H54 (cell line): ENCODE results near the gene FAM163B.

Source experiments
- DNase-seq: peaks from one replicate; pipeline ENCODE4 v3.0.0; 2011; ENCODE audit warnings: low spot score, mixed read lengths; ENCODE audit not compliant: insufficient read length
- FAIRE-seq: peaks from 3 replicates; lab custom pipeline; 2011; peaks lifted over from hg19 to GRCh38; lab: Jason Lieb, UNC
- POLR2A ChIP-seq: IDR thresholded peaks from 2 replicates; pipeline ENCODE4 v1.6.1; 2011; ENCODE audit warnings: low read depth, mild to moderate bottlenecking, low read length

Gene FAM163B

GRCh38 chr9:133643978-133644760 lies 35.0 kb upstream of the FAM163B start:
- FAIRE-seq = no peak
- TF ChIP-seq POLR2A = no peak
- DNase-seq = no peak

GRCh38 chr9:133643362-133643755 lies 34.2 kb upstream of the FAM163B start:
- TF ChIP-seq POLR2A = no peak
- FAIRE-seq (no peak), DNase-seq (no peak)

- FAIRE-seq (no peak), DNase-seq (no peak)
- TF ChIP-seq POLR2A = no peak
Observed at GRCh38 chr9:133642708-133643361, 33.6 kb upstream of the FAM163B start.

GRCh38 chr9:133641861-133642595 lies 32.8 kb upstream of the FAM163B start:
- no peak for DNase-seq
- no peak for TF ChIP-seq POLR2A
- FAIRE-seq = no peak

- no peak for TF ChIP-seq POLR2A
- no peak for DNase-seq
- FAIRE-seq = no peak
Observed at GRCh38 chr9:133641396-133641655, 32.1 kb upstream of the FAM163B start.

- no peak for FAIRE-seq
- no peak for TF ChIP-seq POLR2A
- DNase-seq = no peak
Observed at GRCh38 chr9:133640580-133641395, 31.6 kb upstream of the FAM163B start.

- no peak for DNase-seq
- TF ChIP-seq POLR2A = no peak
- FAIRE-seq = no peak
Observed at GRCh38 chr9:133640160-133640559, 31.0 kb upstream of the FAM163B start.

- FAIRE-seq (no peak), DNase-seq (no peak)
- TF ChIP-seq POLR2A = no peak
Observed at GRCh38 chr9:133639613-133640012, 30.4 kb upstream of the FAM163B start.

GRCh38 chr9:133638711-133639110 lies 29.5 kb upstream of the FAM163B start:
- no peak for DNase-seq
- no peak for TF ChIP-seq POLR2A
- no peak for FAIRE-seq

- DNase-seq (no peak), FAIRE-seq (no peak)
- TF ChIP-seq POLR2A = no peak
Observed at GRCh38 chr9:133638076-133638475, 28.9 kb upstream of the FAM163B start.

GRCh38 chr9:133637451-133638055 lies 28.4 kb upstream of the FAM163B start:
- no peak for TF ChIP-seq POLR2A
- DNase-seq (no peak), FAIRE-seq (no peak)

GRCh38 chr9:133636902-133637301 lies 27.7 kb upstream of the FAM163B start:
- TF ChIP-seq POLR2A = no peak
- FAIRE-seq (no peak), DNase-seq (no peak)
